Endothelial cell of umbilical vein (primary cell): ENCODE measurements around the gene IQGAP2.
A peak's percentile ranks its signal among the peaks of the same experiment; 100 is the strongest.

Experiments used
- CTCF ChIP-seq, 2 donors: IDR thresholded peaks; 1 replicate in 1 of 2; 2 replicates in 1 of 2; pipeline ENCODE4 v1.5.1; 2011; ENCODE audit warnings: low read length in 2 of 2, mild to moderate bottlenecking in 2 of 2, moderate library complexity in 2 of 2, control low read depth in 1 of 2, inconsistent platforms in 1 of 2, low read depth in 1 of 2; ENCODE audit not compliant: insufficient read depth in 1 of 2; ENCODE audit errors: extremely low read depth in 1 of 2
- EZH2 ChIP-seq: IDR thresholded peaks from 2 replicates; pipeline ENCODE4 v1.6.1; 2012; ENCODE audit warnings: borderline replicate concordance, low read depth, mild to moderate bottlenecking, moderate library complexity, low read length, inconsistent platforms; ENCODE audit not compliant: severe bottlenecking
- FOS ChIP-seq: IDR thresholded peaks from 2 replicates; pipeline ENCODE4 v1.6.1; 2011; ENCODE audit warnings: mild to moderate bottlenecking, low read length, moderate library complexity, borderline replicate concordance; ENCODE audit not compliant: insufficient read depth
- GATA2 ChIP-seq: IDR thresholded peaks from 2 replicates; pipeline ENCODE4 v1.7.0; 2011; ENCODE audit warnings: low read depth, mild to moderate bottlenecking, moderate library complexity, mixed read lengths, low read length; ENCODE audit not compliant: insufficient read length, insufficient read depth
- MAX ChIP-seq: IDR thresholded peaks from 2 replicates; pipeline ENCODE4 v1.6.1; 2011; ENCODE audit not compliant: insufficient read depth, insufficient read length
- POLR2A ChIP-seq: IDR thresholded peaks from 2 replicates; pipeline ENCODE4 v1.6.1; 2012; ENCODE audit warnings: low read depth, mild to moderate bottlenecking, control low read depth, low read length
- POLR2AphosphoS5 ChIP-seq: IDR thresholded peaks from 2 replicates; pipeline ENCODE4 v1.6.1; 2012; ENCODE audit warnings: low read depth, mild to moderate bottlenecking, control low read depth, low read length, moderate library complexity; ENCODE audit not compliant: insufficient read depth

- TF ChIP-seq CTCF (IDR thresholded peaks at IDR 0.05; ENCODE audit: extremely low read depth in 1 of 2, insufficient read depth in 1 of 2, low read depth in 1 of 2, low read length in 2 of 2) (no peak), POLR2AphosphoS5 (peak; percentile 32), POLR2A (no peak), MAX (no peak), EZH2 (no peak), GATA2 (peak; percentile 42), FOS (no peak)
Observed at GRCh38 chr5:76657683-76658311, 254.7 kb downstream of the IQGAP2 start.
